Lung (tissue), 12 donors: Measurements from ENCODE around the gene CCND1. TPM values are rescaled to one million over a fixed set of nuclear protein-coding genes. Genes with fewer than 3 reads are reported as not detected.

ENCODE experiments used
- ATAC-seq: fragments of 200-7000 bp; cut with Tn5 transposase; one replicate; pipeline ENCODE4 v1.9.1; 2020; ENCODE audit warnings: moderate number of reproducible peaks; ENCODE audit not compliant: insufficient read depth, low FRiP score
- DNase-seq, 3 donors: peaks; one replicate each; pipeline ENCODE4 v3.0.0-alpha.2; 2013 to 2017
- H3K27ac ChIP-seq, 2 donors: one replicate each; pipeline ENCODE4 v1.5.1; 2013; ENCODE audit warnings: mild to moderate bottlenecking in 2 of 2, moderate library complexity in 2 of 2, control low read depth in 1 of 2, inconsistent platforms in 1 of 2, low read depth in 1 of 2, low read length in 1 of 2
- H3K27me3 ChIP-seq, 3 donors: one replicate each; pipeline ENCODE4 v1.5.1; 2013; ENCODE audit warnings: low read length in 2 of 3; ENCODE audit not compliant: control insufficient read depth in 3 of 3, insufficient read depth in 3 of 3
- H3K36me3 ChIP-seq, 4 donors: one replicate each; pipeline ENCODE4 v1.5.1; 2013; ENCODE audit warnings: low read length in 4 of 4, mild to moderate bottlenecking in 1 of 4, moderate library complexity in 1 of 4; ENCODE audit not compliant: control insufficient read depth in 4 of 4, insufficient read depth in 4 of 4
- H3K4me1 ChIP-seq, 5 donors: one replicate each; pipeline ENCODE4 v1.5.1; 2013; ENCODE audit warnings: low read length in 5 of 5, mild to moderate bottlenecking in 2 of 5, moderate library complexity in 1 of 5; ENCODE audit not compliant: control insufficient read depth in 5 of 5, insufficient read depth in 5 of 5
- H3K4me3 ChIP-seq: one replicate; pipeline ENCODE4 v1.5.1; 2013; ENCODE audit warnings: mild to moderate bottlenecking, control low read depth, moderate library complexity
- H3K9ac ChIP-seq, 2 donors: one replicate each; pipeline ENCODE4 v1.5.1; 2013; ENCODE audit warnings: low read length in 2 of 2, control low read depth in 1 of 2; ENCODE audit not compliant: insufficient read depth in 1 of 2
- H3K9me3 ChIP-seq, 4 donors: one replicate each; pipeline ENCODE4 v1.5.1; 2013; ENCODE audit warnings: low read length in 3 of 4, mild to moderate bottlenecking in 1 of 4, moderate library complexity in 1 of 4; ENCODE audit not compliant: control insufficient read depth in 4 of 4, insufficient read depth in 3 of 4
- WGBS, 2 donors: extraction: QIAGEN DNeasy Blood & Tissue Kit; methylation state at CpG; one replicate each; pipeline ENCODE4 v1.1.7; 2013; 5-methylcytosine and 5-hydroxymethylcytosine counted together
- polyA plus RNA-seq, 2 donors: library from polyadenylated mRNA; stranded (reverse); fragments of 200-250 nt; gene quantifications; one replicate each; pipeline ENCODE4 v1.2.1, GENCODE V29; 2013
- total RNA-seq, 2 donors: library from RNA; depleted of rRNA in 1 of 2; stranded (reverse); fragments of >200 nt in 1 of 2; gene quantifications; one replicate each; pipeline ENCODE4 v1.2.1, GENCODE V29; 2014 to 2021
- TF ChIP-seq, protein P1 (sequence below): IDR thresholded peaks from 2 replicates; pipeline ENCODE4 v1.5.1; 2012; ENCODE audit warnings: mild to moderate bottlenecking; ENCODE audit errors: control extremely low read depth, extremely low read depth
- donor health status: control.
- donor health status: control.
- donor health status: Bipolar disorder and iron deficiency.
- donor health status: healthy.
- donor health status: DM: yes; HTN: yes; CAD: no.

The CCND1 gene
- total and polyA plus RNA-seq, 4 donors, result 32.1 to 190 (median 84.3) TPM

DNA sequence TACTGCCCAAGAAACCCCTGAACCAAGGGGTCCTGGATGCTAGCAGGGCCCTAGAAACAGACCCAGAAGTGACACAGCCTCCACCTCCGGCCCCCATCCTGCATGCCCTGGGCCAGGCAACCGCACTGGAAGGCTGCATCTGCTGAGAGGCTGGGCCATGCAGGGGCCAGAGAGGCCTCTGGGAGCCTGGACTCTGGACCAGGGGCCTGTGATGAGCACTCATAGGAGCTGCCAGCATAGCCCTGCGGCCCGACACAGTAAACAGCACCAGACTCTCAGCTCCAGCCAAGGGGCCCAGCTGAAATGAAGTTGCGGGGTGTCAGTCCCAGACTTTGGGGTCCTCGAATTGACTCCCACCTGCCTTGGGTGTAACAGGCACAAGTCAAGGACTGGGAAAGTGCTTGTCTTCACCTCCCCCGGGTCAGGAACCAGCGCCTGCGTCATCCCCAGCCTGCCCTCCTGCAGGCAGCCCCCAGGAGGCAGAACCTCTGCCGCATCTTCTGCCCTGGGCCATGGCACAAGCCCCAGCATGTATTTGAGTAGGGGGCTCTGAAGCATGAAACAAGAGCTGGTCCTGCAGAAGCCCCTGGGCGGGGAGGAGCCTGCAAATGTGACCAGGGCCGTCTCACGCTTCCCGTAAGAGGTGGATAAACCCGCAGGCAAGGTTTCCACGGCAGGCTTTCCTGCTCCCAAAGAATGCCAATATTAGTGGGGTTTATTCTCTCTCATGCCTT, 25.2 kb upstream of the CCND1 start:
- Histone ChIP-seq H3K27me3 (no peaks in the 10 kb centered on the region), H3K9ac (no peak overlapping the region), H3K9me3 (peaks cover 0 to 1% (median 0%) of the 10 kb centered on the region in 4 donors), H3K4me3 (no peak overlapping the region), H3K27ac (no peak overlapping the region), H3K36me3 (no peaks in the 10 kb centered on the region), H3K4me1 (no peaks in the 10 kb centered on the region)
- TF ChIP-seq, protein P1, sequence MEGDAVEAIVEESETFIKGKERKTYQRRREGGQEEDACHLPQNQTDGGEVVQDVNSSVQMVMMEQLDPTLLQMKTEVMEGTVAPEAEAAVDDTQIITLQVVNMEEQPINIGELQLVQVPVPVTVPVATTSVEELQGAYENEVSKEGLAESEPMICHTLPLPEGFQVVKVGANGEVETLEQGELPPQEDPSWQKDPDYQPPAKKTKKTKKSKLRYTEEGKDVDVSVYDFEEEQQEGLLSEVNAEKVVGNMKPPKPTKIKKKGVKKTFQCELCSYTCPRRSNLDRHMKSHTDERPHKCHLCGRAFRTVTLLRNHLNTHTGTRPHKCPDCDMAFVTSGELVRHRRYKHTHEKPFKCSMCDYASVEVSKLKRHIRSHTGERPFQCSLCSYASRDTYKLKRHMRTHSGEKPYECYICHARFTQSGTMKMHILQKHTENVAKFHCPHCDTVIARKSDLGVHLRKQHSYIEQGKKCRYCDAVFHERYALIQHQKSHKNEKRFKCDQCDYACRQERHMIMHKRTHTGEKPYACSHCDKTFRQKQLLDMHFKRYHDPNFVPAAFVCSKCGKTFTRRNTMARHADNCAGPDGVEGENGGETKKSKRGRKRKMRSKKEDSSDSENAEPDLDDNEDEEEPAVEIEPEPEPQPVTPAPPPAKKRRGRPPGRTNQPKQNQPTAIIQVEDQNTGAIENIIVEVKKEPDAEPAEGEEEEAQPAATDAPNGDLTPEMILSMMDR, result no peak
- ATAC-seq, result no peak
- WGBS, 2 donors, result 94% methylated on average over 16 of the region's 16 CpGs
- no peak for DNase-seq

DNA sequence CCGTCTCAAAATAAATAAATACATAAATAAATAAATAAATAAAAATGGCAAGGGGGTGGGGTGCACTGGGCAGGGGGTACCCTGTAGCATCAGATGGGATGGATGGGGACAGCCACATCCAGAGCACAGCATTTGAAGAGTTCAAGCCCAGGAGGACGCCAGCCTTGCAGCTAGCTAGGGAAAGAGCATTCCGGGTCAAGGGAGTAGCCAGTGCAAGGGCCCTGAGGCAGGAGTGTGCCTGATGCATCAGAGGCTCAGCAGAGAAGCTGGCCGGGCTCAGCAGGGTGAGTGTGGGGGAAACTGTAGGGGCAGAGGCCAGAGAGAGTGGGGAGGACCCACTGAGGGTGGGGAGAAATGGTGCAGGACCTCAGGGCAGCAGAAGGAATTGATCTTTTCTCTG, 23.7 kb upstream of the CCND1 start:
- H3K27ac ChIP-seq, result no peak overlapping the region
- H3K4me1 ChIP-seq, result no peaks in the 10 kb centered on the region
- no peaks in the 10 kb centered on the region for H3K27me3 ChIP-seq
- H3K4me3 ChIP-seq, result no peak overlapping the region
- TF ChIP-seq, protein P1, result no peak
- 95% methylated on average over 4 of the region's 4 CpGs for WGBS, 2 donors
- no peak for ATAC-seq
- H3K36me3 ChIP-seq, result no peaks in the 10 kb centered on the region
- no peak overlapping the region for H3K9ac ChIP-seq
- H3K9me3 ChIP-seq, result no peaks in the 10 kb centered on the region
- no peak for DNase-seq

DNA sequence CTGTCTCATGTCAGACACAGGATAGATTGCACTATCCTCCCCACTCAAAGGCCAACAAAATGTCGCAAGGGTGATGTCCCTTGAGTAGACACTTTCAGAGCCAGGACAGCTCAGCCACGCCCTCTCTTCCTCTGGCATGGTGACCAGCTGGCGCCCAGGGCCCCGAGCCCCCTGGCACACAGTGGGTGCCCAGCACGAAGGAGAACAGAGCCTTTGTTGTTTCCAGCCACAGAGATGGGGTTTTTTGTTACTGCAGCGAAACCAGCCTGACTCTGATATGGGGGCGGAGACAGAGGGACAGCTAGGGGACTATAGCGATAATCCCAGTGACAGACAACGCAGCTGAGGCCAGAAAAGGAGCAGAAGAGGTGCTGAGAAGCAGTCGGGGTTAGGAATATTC, 23.3 kb upstream of the CCND1 start:
- H3K27ac ChIP-seq, result no peak overlapping the region
- 90 to 93% methylated on average over 10 of the region's 10 CpGs for WGBS, 2 donors
- TF ChIP-seq, protein P1, result no peak
- ATAC-seq (no peak), DNase-seq (no peak)
- no peaks in the 10 kb centered on the region for H3K4me1 ChIP-seq
- no peaks in the 10 kb centered on the region for H3K27me3 ChIP-seq
- no peaks in the 10 kb centered on the region for H3K9me3 ChIP-seq
- no peak overlapping the region for H3K4me3 ChIP-seq
- H3K9ac ChIP-seq, result no peak overlapping the region
- no peaks in the 10 kb centered on the region for H3K36me3 ChIP-seq

DNA sequence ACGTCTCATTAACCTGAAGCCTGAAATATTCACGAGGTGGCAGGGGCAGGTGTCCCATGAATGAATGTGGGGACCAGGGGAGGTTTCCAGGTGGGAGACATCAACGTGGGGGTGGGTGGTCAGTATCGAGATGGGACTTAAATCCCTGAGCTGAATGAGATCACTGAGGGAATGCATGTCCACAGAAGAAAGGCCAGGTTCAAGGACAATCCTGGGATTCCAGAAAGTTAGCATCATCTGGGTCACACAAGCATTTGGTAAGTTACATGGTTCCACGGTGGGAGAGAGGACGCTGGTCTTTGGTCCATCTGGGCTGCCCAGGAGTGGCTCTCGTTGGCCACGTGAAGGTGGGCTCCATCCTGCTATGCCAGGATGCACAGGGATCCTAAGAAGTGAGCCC, 22.7 kb upstream of the CCND1 start:
- H3K4me1 ChIP-seq, result no peaks in the 10 kb centered on the region
- ATAC-seq, result no peak

More for the DNA sequence above, 22.7 kb upstream of the CCND1 start:
- Histone ChIP-seq H3K4me3 (no peak overlapping the region), H3K9me3 (no peaks in the 10 kb centered on the region), H3K27me3 (no peaks in the 10 kb centered on the region), H3K27ac (no peak overlapping the region), H3K36me3 (no peaks in the 10 kb centered on the region), H3K9ac (no peak overlapping the region)
- 84 to 88% methylated on average over 8 of the region's 8 CpGs for WGBS, 2 donors
- TF ChIP-seq, protein P1, result no peak
- DNase-seq, result no peak
